NCI-H187 treated with DMSO at 0.1 percent for 48 hours (cell line): Measurements from ENCODE around the gene WDR74.

Experiments used
- DNase-seq: peaks from one replicate; lab custom pipeline; 2025; lab: John Stamatoyannopoulos, UW

WDR74 gene

DNA sequence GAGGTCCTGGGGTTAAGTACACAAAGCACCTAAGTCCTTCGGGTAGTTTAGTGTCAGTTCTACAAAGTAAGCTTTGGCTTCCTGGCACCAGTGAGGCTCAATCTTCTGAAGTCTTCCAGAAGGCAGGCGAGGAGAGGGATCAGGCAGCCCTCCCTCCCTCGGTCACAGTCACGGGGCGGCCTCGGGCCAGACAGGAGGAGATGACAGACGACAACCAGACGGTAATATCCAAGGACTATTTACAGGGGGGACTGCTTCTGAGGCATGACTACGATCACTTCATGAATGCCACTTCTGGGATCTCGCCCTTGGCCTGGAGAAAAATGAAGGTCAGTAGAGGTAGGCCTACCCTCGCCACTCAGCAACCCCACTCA is 47.2 kb downstream of the WDR74 start:
- DNase-seq: no peak

DNA sequence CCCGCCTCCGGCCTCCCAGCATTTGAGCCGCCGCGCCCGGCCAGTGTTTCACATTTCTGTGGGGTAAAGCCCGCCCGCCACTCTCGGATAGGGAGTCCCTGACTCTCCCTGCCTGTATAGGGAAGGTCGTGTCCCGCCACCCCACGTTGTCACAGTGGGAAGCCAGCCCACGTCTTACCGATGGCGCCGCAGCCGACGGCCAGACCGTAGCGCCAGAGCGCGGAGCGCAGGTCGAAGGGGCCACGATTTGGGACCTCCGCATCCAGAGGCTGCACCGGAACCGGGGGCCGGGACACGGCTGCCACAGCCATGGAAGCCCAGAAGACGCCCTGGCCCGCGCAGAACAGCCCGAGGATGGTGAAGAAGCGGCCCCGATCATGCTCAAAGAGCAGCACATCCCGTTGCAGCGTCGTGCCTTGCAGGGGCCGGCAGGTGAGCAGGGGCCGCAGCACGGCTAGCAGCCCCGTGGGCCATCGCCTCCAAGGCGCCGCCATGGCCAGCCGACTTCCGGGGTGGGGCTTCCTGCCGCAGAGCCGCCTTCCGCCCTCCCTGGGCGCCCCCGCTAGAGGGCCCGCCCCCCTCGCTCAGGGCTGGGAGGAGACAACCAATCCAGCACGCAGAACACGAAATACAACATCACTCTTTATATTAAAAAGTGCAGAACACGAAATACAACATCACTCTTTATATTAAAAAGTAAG is 47.7 kb downstream of the WDR74 start, which contains the start of gene TMEM223:
TSS of gene TMEM223 (minus strand) at position 506 of the 701 bp plus-strand sequence. CDS start at position 494, 12 bp downstream.
- DNase-seq: no peak

DNA sequence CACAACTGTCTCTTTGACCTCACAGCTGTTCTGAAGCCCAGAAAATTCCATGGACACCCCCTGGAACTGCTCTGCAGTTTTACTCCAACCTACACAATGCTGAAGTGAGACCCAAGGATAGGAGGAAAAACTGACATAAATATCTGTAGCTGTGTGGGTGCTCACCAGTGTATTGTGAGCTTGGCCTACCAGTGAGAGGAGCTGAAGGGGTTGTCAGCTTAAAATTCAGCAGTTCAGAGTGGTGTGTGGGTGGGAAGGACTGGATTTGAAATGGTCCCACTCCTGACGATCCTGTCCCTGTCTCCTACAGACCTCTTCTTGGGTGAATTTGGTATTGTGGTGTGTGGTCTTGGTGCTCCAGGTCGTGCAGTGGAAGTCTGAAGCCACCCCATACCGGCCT is 49.8 kb downstream of the WDR74 start:
- DNase-seq: no peak

DNA sequence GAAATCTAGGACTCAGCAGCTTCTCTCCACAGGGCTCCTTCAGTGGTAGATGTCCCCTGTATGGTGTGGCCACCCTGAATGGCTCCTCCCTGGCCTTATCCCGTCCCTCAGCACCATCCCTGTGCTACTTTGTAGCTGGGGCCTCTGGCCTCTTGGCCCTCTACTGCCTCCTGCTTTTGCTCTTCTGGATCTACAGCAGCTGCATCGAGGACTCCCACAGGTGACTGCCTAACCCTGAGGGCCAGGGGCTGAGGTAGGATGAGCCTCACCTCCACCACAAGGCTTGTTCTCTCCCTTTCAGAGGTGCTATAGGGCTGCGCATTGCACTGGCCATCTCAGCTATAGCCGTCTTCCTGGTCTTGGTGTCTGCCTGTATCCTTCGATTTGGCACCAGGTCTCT is 50.4 kb downstream of the WDR74 start:
- DNase-seq: no peak

DNA sequence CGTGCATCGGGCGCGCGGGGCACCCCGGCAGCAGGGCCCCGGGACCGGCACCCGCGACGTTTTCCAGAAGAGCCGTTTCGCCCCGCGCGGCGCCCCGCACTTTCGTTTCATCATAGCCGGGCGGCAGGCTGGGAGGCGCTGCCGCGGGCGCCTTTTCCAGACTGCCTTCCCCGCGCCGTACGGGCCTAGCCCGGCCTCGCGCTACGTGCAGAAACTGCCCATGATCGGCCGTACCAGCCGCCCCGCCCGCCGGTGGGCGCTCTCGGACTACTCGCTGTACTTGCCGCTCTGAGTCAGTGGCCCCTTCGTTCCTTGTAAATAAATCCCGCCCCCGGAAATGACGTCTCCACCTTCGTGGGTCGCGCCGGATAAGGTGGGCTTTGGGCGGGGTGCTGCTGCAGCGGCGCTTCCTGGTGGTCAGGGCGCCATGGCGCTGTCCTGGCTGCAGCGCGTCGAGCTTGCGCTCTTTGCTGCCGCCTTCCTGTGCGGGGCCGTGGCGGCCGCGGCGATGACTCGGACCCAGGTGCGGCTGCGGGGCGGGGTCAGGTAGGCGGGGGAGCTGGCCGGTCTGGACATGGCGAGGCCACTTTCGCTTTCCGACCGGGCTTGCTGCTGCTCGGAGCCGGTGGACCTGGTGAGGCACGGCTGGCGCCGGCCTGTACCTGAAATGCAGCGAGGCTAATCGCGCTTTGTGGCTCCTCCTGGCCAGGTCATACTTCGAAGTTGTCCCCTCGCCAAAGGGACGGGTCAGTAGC is 52.2 kb downstream of the WDR74 start, which contains the start of gene TMEM179B:
TSS of gene TMEM179B (plus strand) at position 398 of the 755 bp plus-strand sequence. CDS start at position 428, 30 bp downstream.
- peak; percentile 62 for DNase-seq

DNA sequence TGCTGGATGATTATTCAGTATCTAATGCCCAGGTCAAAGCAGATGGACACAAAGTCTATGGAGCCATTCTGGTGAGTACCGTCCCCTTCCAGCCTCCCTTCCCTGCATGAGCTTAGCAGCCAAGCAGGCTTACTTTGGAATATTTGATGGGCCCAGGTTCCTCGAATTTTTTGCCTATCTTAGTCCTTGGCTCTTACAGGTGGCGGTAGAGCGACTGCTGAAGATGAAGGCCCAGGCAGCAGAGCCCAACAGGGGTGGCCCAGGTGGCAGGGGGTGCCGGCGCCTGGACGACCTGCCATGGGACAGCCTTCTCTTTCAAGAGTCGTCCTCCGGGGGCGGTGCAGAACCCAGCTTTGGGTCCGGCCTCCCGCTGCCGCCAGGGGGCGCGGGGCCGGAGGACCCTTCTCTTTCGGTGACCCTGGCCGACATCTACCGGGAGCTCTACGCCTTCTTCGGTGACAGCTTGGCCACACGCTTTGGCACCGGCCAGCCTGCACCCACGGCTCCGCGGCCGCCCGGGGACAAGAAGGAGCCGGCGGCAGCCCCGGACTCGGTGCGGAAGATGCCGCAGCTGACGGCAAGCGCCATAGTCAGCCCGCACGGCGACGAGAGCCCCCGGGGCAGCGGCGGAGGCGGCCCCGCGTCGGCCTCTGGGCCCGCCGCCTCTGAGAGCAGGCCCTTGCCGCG is 52.9 kb downstream of the WDR74 start:
- DNase-seq: no peak
